ENCODE measurements around the gene NCKAP5. TPM values are rescaled to one million over a fixed set of nuclear protein-coding genes. Genes with fewer than 3 reads are reported as not detected.

Gene NCKAP5
- total and polyA plus RNA-seq, 2 of the 8 experiments (the other 6 are each of a cell fraction or from before 2014, with no cell fraction given): 0.27 to 0.86 TPM

GRCh38 chr2:133286326-133286922, 281.8 kb downstream of the NCKAP5 start:
- Histone ChIP-seq H3K79me1 (ENCODE audit: low read depth, low read length) (no peaks in the 10 kb centered on the region), H3K4me2 (ENCODE audit: insufficient read depth in 1 of 2, low read depth in 2 of 2, low read length in 2 of 2) (no peak overlapping the region), H2BK5ac (ENCODE audit: low read depth, low read length) (no peak overlapping the region), H4K8ac (ENCODE audit: extremely low read depth, insufficient read depth, low read length) (no peak overlapping the region), H3K14ac (ENCODE audit: insufficient read length) (no peak overlapping the region), H3K4me3 (ENCODE audit: extremely low read depth in 1 of 4, insufficient read depth in 2 of 4, low read depth in 3 of 4, low read length in 4 of 4) (no peak overlapping the region), H2BK20ac (ENCODE audit: low read length) (no peak overlapping the region), H3K36me3 (ENCODE audit: control insufficient read depth in 2 of 4, insufficient read depth in 4 of 4, low read length in 3 of 4) (no peaks in the 10 kb centered on the region), H3K79me2 (ENCODE audit: control insufficient read depth in 1 of 2, insufficient read depth in 2 of 2, low read length in 2 of 2) (no peaks in the 10 kb centered on the region), H4K20me1 (replicated peaks in 1 of 2; ENCODE audit: control insufficient read depth in 1 of 2, insufficient read depth in 2 of 2, low read length in 2 of 2) (no peaks in the 10 kb centered on the region), H2BK12ac (ENCODE audit: low read depth, low read length) (no peak overlapping the region), H3K18ac (ENCODE audit: extremely low read depth, low read length) (no peak overlapping the region), H3K4me1 (replicated peaks in 1 of 4; ENCODE audit: control insufficient read depth in 3 of 4, insufficient read depth in 4 of 4, low read length in 3 of 4) (no peaks in the 10 kb centered on the region), H3K27me3 (replicated peaks in 1 of 4; ENCODE audit: control insufficient read depth in 3 of 4, extremely low read depth in 1 of 4, insufficient read depth in 3 of 4, low read length in 3 of 4) (no peaks in the 10 kb centered on the region), H3K23me2 (ENCODE audit: low read depth, low read length) (no peaks in the 10 kb centered on the region), H4K5ac (ENCODE audit: insufficient read length, low read depth, low read length) (no peak overlapping the region), H3K27ac (ENCODE audit: low read depth, low read length) (no peak overlapping the region), H3K9me3 (ENCODE audit: insufficient read depth in 2 of 2, low read depth in 1 of 2, low read length in 1 of 2) (no peaks in the 10 kb centered on the region), H2BK120ac (replicated peaks; ENCODE audit: low read depth, low read length) (no peak overlapping the region), H2BK15ac (ENCODE audit: low read length) (no peak overlapping the region), H3K4ac (replicated peaks; ENCODE audit: insufficient read length, low read depth, low read length) (no peak overlapping the region), H4K91ac (replicated peaks; ENCODE audit: insufficient read length, low read length) (no peak overlapping the region), H3K23ac (ENCODE audit: insufficient read length) (no peak overlapping the region), H2AFZ (ENCODE audit: low read length) (no peak overlapping the region), H3K9ac (replicated peaks in 1 of 4; ENCODE audit: extremely low read depth in 1 of 4, low read depth in 3 of 4, low read length in 3 of 4) (no peak overlapping the region), H2AK5ac (ENCODE audit: low read depth, low read length) (no peak overlapping the region), H3K56ac (replicated peaks; ENCODE audit: insufficient read length, low read depth, low read length) (no peak overlapping the region)
- 85% methylated on average over 1 of the region's 1 CpG; no CpG with 5 or more reads in 1 of the 2 experiments for WGBS, 2 experiments (ENCODE audit: extremely low coverage in 1 of 2, insufficient coverage in 1 of 2, insufficient read length in 1 of 2, insufficient replicate concordance in 2 of 2, low coverage in 1 of 2, low lambda C conversion rate in 2 of 2, missing lambda C conversion rate in 1 of 2)
- FAIRE-seq (no peak), DNase-seq (ENCODE audit: low read depth in 1 of 2, low spot score in 2 of 2) (no peak)
- ChIA-PET POLR2A (ENCODE audit: partially characterized antibody) (no interaction called here), CTCF (ENCODE audit: partially characterized antibody) (interaction anchor here (1.3 kb wide), 1 partner anchor 125 kb away, joined by 3 read pairs; no protein-coding TSS in a partner anchor)
- no peak for TF ChIP-seq NANOG (IDR thresholded peaks at IDR 0.05; ENCODE audit: insufficient read depth, low read depth, low read length, poor library complexity, severe bottlenecking)
- TF ChIP-seq CHD1 (IDR thresholded peaks at IDR 0.05; ENCODE audit: low read depth, low read length): no peak
- no peak for TF ChIP-seq TAF1 (IDR thresholded peaks at IDR 0.05; ENCODE audit: low read depth, low read length)
- TF ChIP-seq SIX5 (IDR thresholded peaks at IDR 0.05; ENCODE audit: low read depth, low read length): no peak
- TF ChIP-seq SP4 (IDR thresholded peaks at IDR 0.05; ENCODE audit: low read length): no peak
- TF ChIP-seq HDAC6 (IDR thresholded peaks at IDR 0.05; ENCODE audit: low read depth, low read length): no peak
- no peak for TF ChIP-seq ASH2L (IDR thresholded peaks at IDR 0.05; ENCODE audit: low read length)
- no peak for TF ChIP-seq KDM5A (IDR thresholded peaks at IDR 0.05; ENCODE audit: low read length)
- TF ChIP-seq YY1 (IDR thresholded peaks at IDR 0.05; ENCODE audit: low read depth, low read length): no peak
- no peak for TF ChIP-seq SIRT6 (IDR thresholded peaks at IDR 0.05; ENCODE audit: low read length)
